Lower leg skin (tissue), 4 donors: ENCODE data around the gene WDFY2. TPM values are rescaled to one million over a fixed set of nuclear protein-coding genes. Genes with fewer than 3 reads are reported as not detected.
"Not testable (repeated sequence)": the region's sequence is repeated elsewhere in the genome, so short reads cannot be mapped to it uniquely, and the experiment has no call there.

Experiments used
- DNase-seq, 2 donors: peaks; one replicate each; pipeline ENCODE4 v3.0.0-alpha.2; 2019; ENCODE audit warnings: low spot score in 2 of 2
- H3K4me3 ChIP-seq: fragments of 200-600 bp; sonication (generic); 2 replicates; pipeline ENCODE4 v1.5.1; 2017; ENCODE audit warnings: mild to moderate bottlenecking, low read depth; ENCODE audit not compliant: poor library complexity, severe bottlenecking
- CTCF ChIP-seq, 3 donors: fragments of 450-650 bp; IDR thresholded peaks; one replicate each; pipeline ENCODE4 v1.5.1; 2016; ENCODE audit warnings: antibody characterized with exemption in 3 of 3, mild to moderate bottlenecking in 3 of 3, moderate library complexity in 2 of 3
- POLR2A ChIP-seq, 2 donors: fragments of 450-650 bp; IDR thresholded peaks; one replicate each; pipeline ENCODE4 v1.6.1; 2016 to 2017; ENCODE audit warnings: antibody characterized with exemption in 2 of 2, mild to moderate bottlenecking in 1 of 2, moderate library complexity in 1 of 2
- WGBS, 2 donors: methylation state at CpG; one replicate each; pipeline ENCODE4 v1.1.5; 2018; 5-methylcytosine and 5-hydroxymethylcytosine counted together
- intact Hi-C: fragments of 100-400 bp; cut with DNase I; formaldehyde crosslinking; loops from one replicate; pipeline ENCODE4 v1.15.0; 2023; ENCODE audit warnings: low total_unique reads
- total RNA-seq, 4 donors: library from RNA; depleted of rRNA; stranded (reverse); fragments of >200 nt; gene quantifications; one replicate each; pipeline ENCODE4 v1.1.0, GENCODE V29; 2016

Gene WDFY2
- total RNA-seq, 4 donors from 2014 or later = 20.1 to 40.3 (median 22.4) TPM

- TF ChIP-seq POLR2A (IDR thresholded peaks at IDR 0.05) (no peak), CTCF (IDR thresholded peaks at IDR 0.05) (no peak)
- no peak overlapping the region for H3K4me3 ChIP-seq
- intact Hi-C loops = no loop called here
- 81 to 87% methylated on average over 4 of the region's 4 CpGs for WGBS, 2 donors
- no peak for DNase-seq
These were observed 62.8 kb downstream of the WDFY2 start for GRCh38 chr13:51647067-51647466.

GRCh38 chr13:51652193-51652592, 67.9 kb downstream of the WDFY2 start:
- H3K4me3 ChIP-seq, DNase-seq, intact Hi-C loops: not testable (repeated sequence)
- 92 to 96% methylated on average over 3 of the region's 3 CpGs for WGBS, 2 donors

GRCh38 chr13:51659276-51660127, 75.2 kb downstream of the WDFY2 start:
- 68 to 70% methylated on average over 6 of the region's 6 CpGs for WGBS, 2 donors
- no peak overlapping the region for H3K4me3 ChIP-seq
- DNase-seq = no peak
- TF ChIP-seq CTCF (IDR thresholded peaks at IDR 0.05) = no peak
- TF ChIP-seq POLR2A (IDR thresholded peaks at IDR 0.05) = no peak
- intact Hi-C loops = no loop called here

GRCh38 chr13:51660813-51661212, 76.6 kb downstream of the WDFY2 start:
- 88 to 90% methylated on average over 1 of the region's 1 CpG for WGBS, 2 donors
- TF ChIP-seq CTCF (IDR thresholded peaks at IDR 0.05) (no peak), POLR2A (IDR thresholded peaks at IDR 0.05) (no peak)
- intact Hi-C loops = no loop called here
- H3K4me3 ChIP-seq = no peak overlapping the region
- no peak for DNase-seq

- WGBS, 2 donors = 53 to 60% methylated on average over 8 of the region's 8 CpGs
- TF ChIP-seq CTCF (IDR thresholded peaks at IDR 0.05) (no peak), POLR2A (IDR thresholded peaks at IDR 0.05) (no peak)
- intact Hi-C loops = no loop called here
- no peak for DNase-seq
- H3K4me3 ChIP-seq = no peak overlapping the region
These were observed 80.0 kb downstream of the WDFY2 start for GRCh38 chr13:51663973-51664957.

GRCh38 chr13:51665456-51665855, 81.2 kb downstream of the WDFY2 start:
- intact Hi-C loops = no loop called here
- DNase-seq = no peak
- H3K4me3 ChIP-seq = no peak overlapping the region
- no peak for TF ChIP-seq POLR2A (IDR thresholded peaks at IDR 0.05)
- no peak for TF ChIP-seq CTCF (IDR thresholded peaks at IDR 0.05)
- WGBS, 2 donors = 49 to 61% methylated on average over 2 of the region's 2 CpGs
